HEK293 (cell line): Measurements from ENCODE around the gene MAGEA9.

Experiments used
- ATF2 ChIP-seq: fragments of 450-650 bp; formaldehyde crosslinking; IDR thresholded peaks from 2 replicates; pipeline ENCODE4 v1.5.1; 2016; ENCODE audit warnings: missing biosample characterization, missing genetic modification characterization, low read depth
- CTCF ChIP-seq: fragments of 450-650 bp; formaldehyde crosslinking; IDR thresholded peaks from 2 replicates; pipeline ENCODE4 v1.5.1; 2016; ENCODE audit warnings: missing biosample characterization, missing genetic modification characterization
- PRDM10 ChIP-seq: fragments of 450-650 bp; formaldehyde crosslinking; IDR thresholded peaks from 2 replicates; pipeline ENCODE4 v1.5.1; 2016; ENCODE audit warnings: missing biosample characterization, missing genetic modification characterization
- YY2 ChIP-seq: fragments of 450-650 bp; formaldehyde crosslinking; IDR thresholded peaks from 2 replicates; pipeline ENCODE4 v1.5.1; 2016; ENCODE audit warnings: missing biosample characterization, missing genetic modification characterization
- ZBTB49 ChIP-seq: fragments of 450-650 bp; formaldehyde crosslinking; IDR thresholded peaks from 2 replicates; pipeline ENCODE4 v1.5.1; 2016; ENCODE audit warnings: missing biosample characterization, missing genetic modification characterization, low read depth
- ZFP3 ChIP-seq: fragments of 450-650 bp; formaldehyde crosslinking; IDR thresholded peaks from 2 replicates; pipeline ENCODE4 v1.5.1; 2016; ENCODE audit warnings: low read depth, missing biosample characterization, missing genetic modification characterization
- ZNF174 ChIP-seq: fragments of 450-650 bp; formaldehyde crosslinking; IDR thresholded peaks from 2 replicates; pipeline ENCODE4 v1.5.0; 2017; ENCODE audit warnings: missing biosample characterization, mild to moderate bottlenecking, missing genetic modification characterization
- ZNF18 ChIP-seq: fragments of 450-650 bp; formaldehyde crosslinking; IDR thresholded peaks from 2 replicates; pipeline ENCODE4 v1.5.1; 2016; ENCODE audit warnings: missing biosample characterization, missing genetic modification characterization
- ZNF23 ChIP-seq: fragments of 450-650 bp; formaldehyde crosslinking; IDR thresholded peaks from 2 replicates; pipeline ENCODE4 v1.5.1; 2016; ENCODE audit warnings: missing biosample characterization, missing genetic modification characterization, borderline replicate concordance
- ZNF274 ChIP-seq, 2 experiments: fragments of 200-500 bp in 1 of 2; fragments of 450-650 bp in 1 of 2; sonication (Bioruptor generic) in 1 of 2; formaldehyde crosslinking in 1 of 2; IDR thresholded peaks; 2 replicates each; pipeline versions ENCODE4 v1.5.1 to v1.6.1; 2014 to 2016; ENCODE audit warnings: borderline replicate concordance in 1 of 2, inconsistent platforms in 1 of 2, low read length in 1 of 2, missing biosample characterization in 1 of 2, missing genetic modification characterization in 1 of 2
- ZNF280D ChIP-seq: fragments of 450-650 bp; formaldehyde crosslinking; IDR thresholded peaks from 2 replicates; pipeline ENCODE4 v1.5.1; 2016; ENCODE audit warnings: missing biosample characterization, missing genetic modification characterization
- ZNF704 ChIP-seq: fragments of 450-650 bp; formaldehyde crosslinking; IDR thresholded peaks from 2 replicates; pipeline ENCODE4 v1.5.1; 2016; ENCODE audit warnings: missing biosample characterization, missing genetic modification characterization

- TF ChIP-seq CTCF (no peak), ZNF174 (tag by site-specific recombination) (no peak), ZNF280D (tag by site-specific recombination) (no peak), ZNF23 (no peak), ZNF18 (tag by site-specific recombination) (no peak), ZBTB49 (tag by site-specific recombination) (no peak), ZNF274 (IDR thresholded peaks at IDR 0.05; ENCODE audit: low read length) (no peak), ZNF274 (tag by site-specific recombination; IDR thresholded peaks at IDR 0.05; ENCODE audit: borderline replicate concordance) (no peak), ATF2 (tag by site-specific recombination) (no peak), ZNF704 (tag by site-specific recombination) (no peak), YY2 (tag by site-specific recombination) (no peak), PRDM10 (tag by site-specific recombination) (no peak), ZFP3 (tag by site-specific recombination) (no peak)
Observed at GRCh38 chrX:149837167-149837566, 55.4 kb downstream of the MAGEA9 start.
